Gastroesophageal sphincter (tissue), 4 donors: ENCODE measurements around the gene DQX1. TPM values are rescaled to one million over a fixed set of nuclear protein-coding genes. Genes with fewer than 3 reads are reported as not detected.

ENCODE experiments used
- ATAC-seq: fragments of 150-250 bp; one replicate; pipeline ENCODE4 v1.9.1; 2016; ENCODE audit warnings: mild to moderate bottlenecking, moderate library complexity
- H3K27ac ChIP-seq, 4 donors: fragments of 200-600 bp; sonication (generic) in 3 of 4; 1 replicate in 3 of 4; 2 replicates in 1 of 4; pipeline ENCODE4 v1.5.1; 2016 to 2019
- H3K27me3 ChIP-seq: fragments of 200-600 bp; sonication (generic); one replicate; pipeline ENCODE4 v1.5.1; 2019
- H3K36me3 ChIP-seq, 2 donors: fragments of 200-600 bp; sonication (generic); one replicate each; pipeline ENCODE4 v1.5.1; 2019; ENCODE audit warnings: control low read depth in 1 of 2
- H3K4me1 ChIP-seq, 3 donors: fragments of 200-600 bp; sonication (generic); 1 replicate in 2 of 3; 2 replicates in 1 of 3; pipeline ENCODE4 v1.5.1; 2016 to 2019; ENCODE audit warnings: control low read depth in 2 of 3
- H3K4me3 ChIP-seq, 2 donors: fragments of 200-600 bp; sonication (generic); one replicate each; pipeline ENCODE4 v1.5.1; 2019; ENCODE audit warnings: mild to moderate bottlenecking in 1 of 2, moderate library complexity in 1 of 2
- H3K9me3 ChIP-seq, 3 donors: fragments of 200-600 bp; sonication (generic); one replicate each; pipeline ENCODE4 v1.5.1; 2017 to 2019; ENCODE audit warnings: control low read depth in 2 of 3
- CTCF ChIP-seq, 4 experiments: fragments of 200-600 bp in 2 of 4; fragments of 450-650 bp in 2 of 4; sonication (generic) in 1 of 4; IDR thresholded peaks; one replicate each; pipeline ENCODE4 v1.5.1; 2017 to 2019; ENCODE audit warnings: antibody characterized with exemption in 4 of 4, mild to moderate bottlenecking in 2 of 4, moderate library complexity in 2 of 4
- EP300 ChIP-seq: sonication (generic); formaldehyde crosslinking; IDR thresholded peaks from one replicate; pipeline ENCODE4 v1.6.1; 2017; ENCODE audit warnings: antibody characterized with exemption, mild to moderate bottlenecking
- POLR2A ChIP-seq, 2 donors: fragments of 450-650 bp; IDR thresholded peaks; one replicate each; pipeline ENCODE4 v1.6.1; 2017; ENCODE audit warnings: antibody characterized with exemption in 2 of 2, mild to moderate bottlenecking in 2 of 2, moderate library complexity in 1 of 2
- POLR2AphosphoS5 ChIP-seq: sonication (generic); formaldehyde crosslinking; IDR thresholded peaks from one replicate; pipeline ENCODE4 v1.6.1; 2017; ENCODE audit warnings: antibody characterized with exemption
- WGBS, 2 donors: methylation state at CpG; one replicate each; pipeline ENCODE4 v1.1.5; 2018; ENCODE audit warnings: low coverage in 1 of 2; 5-methylcytosine and 5-hydroxymethylcytosine counted together
- total RNA-seq, 4 donors: library from RNA; depleted of rRNA; stranded (reverse); fragments of >200 nt; gene quantifications; one replicate each; pipeline ENCODE4 v1.1.0, GENCODE V29; 2016

The DQX1 gene
- total RNA-seq, 4 donors from 2014 or later: not detected

- Histone ChIP-seq H3K9me3 (no peaks in the 10 kb centered on the region), H3K27ac (peak within 1 kb of the TSS; percentile 62 to 92 (median 90)), H3K4me1 (peaks cover 2 to 44% (median 15%) of the 10 kb centered on the region in 3 donors), H3K27me3 (no peaks in the 10 kb centered on the region), H3K4me3 (peak within 1 kb of the TSS; percentile 80 to 94), H3K36me3 (peaks cover 0 to 64% of the 10 kb centered on the region in 2 donors)
- WGBS, 2 donors: no CpG with 5 or more reads among the region's 87 CpGs
- TF ChIP-seq EP300: no peak
- TF ChIP-seq POLR2AphosphoS5: peak; percentile 91
- TF ChIP-seq CTCF (IDR thresholded peaks at IDR 0.05): peak in 2 of 4 experiments; percentile 7 to 10
- TF ChIP-seq POLR2A (IDR thresholded peaks at IDR 0.05): peak; percentile 82 to 84
- ATAC-seq: peak; percentile 97
Measured at GRCh38 chr2:74529357-74530238, 3.6 kb upstream of the DQX1 start, which contains the start of the genes AUP1 and HTRA2. AUP1 (minus strand) TSS chr2:74529706; CDS start chr2:74529629, 77 bp downstream. HTRA2 (plus strand) TSS chr2:74529933; CDS start chr2:74530007, 74 bp downstream.

GRCh38 chr2:74528600-74529356 is 2.7 kb upstream of the DQX1 start:
- 0 to 22% methylated on average over 10 to 19 of the region's 29 CpGs for WGBS, 2 donors
- no peak for ATAC-seq
- Histone ChIP-seq H3K4me3 (peak overlapping the region; percentile 80 to 94), H3K27ac (peak overlapping the region; percentile 62 to 92 (median 90)), H3K36me3 (peaks cover 0 to 55% of the 10 kb centered on the region in 2 donors), H3K4me1 (peaks cover 2 to 44% (median 15%) of the 10 kb centered on the region in 3 donors), H3K27me3 (no peaks in the 10 kb centered on the region), H3K9me3 (no peaks in the 10 kb centered on the region)
- no peak for TF ChIP-seq CTCF (IDR thresholded peaks at IDR 0.05)
- no peak for TF ChIP-seq POLR2AphosphoS5
- TF ChIP-seq EP300: no peak
- TF ChIP-seq POLR2A (IDR thresholded peaks at IDR 0.05): no peak

GRCh38 chr2:74527741-74528140 is 1.7 kb upstream of the DQX1 start:
- Histone ChIP-seq H3K36me3 (peaks cover 0 to 45% of the 10 kb centered on the region in 2 donors), H3K27ac (no peak overlapping the region), H3K9me3 (no peaks in the 10 kb centered on the region), H3K4me1 (peaks cover 2 to 44% (median 15%) of the 10 kb centered on the region in 3 donors), H3K4me3 (no peak overlapping the region), H3K27me3 (no peaks in the 10 kb centered on the region)
- no peak for ATAC-seq
- WGBS, 2 donors: 92 to 95% methylated on average over 3 to 5 of the region's 9 CpGs
- TF ChIP-seq EP300: no peak
- no peak for TF ChIP-seq CTCF (IDR thresholded peaks at IDR 0.05)
- TF ChIP-seq POLR2AphosphoS5: no peak
- TF ChIP-seq POLR2A (IDR thresholded peaks at IDR 0.05): no peak

- ATAC-seq: no peak
- TF ChIP-seq EP300 (no peak), POLR2A (IDR thresholded peaks at IDR 0.05) (no peak), POLR2AphosphoS5 (no peak), CTCF (IDR thresholded peaks at IDR 0.05) (no peak)
- no peaks in the 10 kb centered on the region for H3K27me3 ChIP-seq
- no peak overlapping the region for H3K27ac ChIP-seq
- peaks cover 2 to 36% (median 15%) of the 10 kb centered on the region in 3 donors for H3K4me1 ChIP-seq
- peaks cover 0 to 35% of the 10 kb centered on the region in 2 donors for H3K36me3 ChIP-seq
- H3K4me3 ChIP-seq: no peak overlapping the region
- no peaks in the 10 kb centered on the region for H3K9me3 ChIP-seq
- WGBS, 2 donors: 83 to 96% methylated on average over 1 to 5 of the region's 11 CpGs
Measured at GRCh38 chr2:74526649-74527230, 709 bp upstream of the DQX1 start.
